Measurements from ENCODE around the gene LPIN2. TPM values are rescaled to one million over a fixed set of nuclear protein-coding genes. Genes with fewer than 3 reads are reported as not detected.

LPIN2 gene
- total and polyA plus RNA-seq, 4 experiments from 2014 or later: 53.6 to 103 (median 96.0) TPM

DNA sequence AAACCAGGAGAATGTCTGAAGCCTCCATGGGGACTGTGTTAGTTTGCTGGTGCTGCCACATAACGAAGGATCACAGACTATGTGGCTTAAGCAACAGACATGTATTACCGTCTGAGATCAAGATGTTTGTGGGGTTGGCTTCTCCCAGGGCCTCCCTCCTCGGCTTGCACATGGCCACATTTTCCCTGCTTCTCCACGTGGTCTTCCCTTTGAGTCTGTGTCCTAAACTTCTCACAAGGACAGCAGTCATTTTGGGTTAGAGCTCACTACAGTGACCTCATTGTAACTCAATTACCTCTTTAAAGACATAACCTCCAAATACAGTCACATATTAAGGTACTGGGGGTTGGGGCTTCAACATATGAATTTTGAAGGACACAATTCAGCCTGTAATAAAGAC, 44.6 kb upstream of the LPIN2 start:
- no peaks in the 10 kb centered on the region for H3K27me3 Mint-ChIP-seq

DNA sequence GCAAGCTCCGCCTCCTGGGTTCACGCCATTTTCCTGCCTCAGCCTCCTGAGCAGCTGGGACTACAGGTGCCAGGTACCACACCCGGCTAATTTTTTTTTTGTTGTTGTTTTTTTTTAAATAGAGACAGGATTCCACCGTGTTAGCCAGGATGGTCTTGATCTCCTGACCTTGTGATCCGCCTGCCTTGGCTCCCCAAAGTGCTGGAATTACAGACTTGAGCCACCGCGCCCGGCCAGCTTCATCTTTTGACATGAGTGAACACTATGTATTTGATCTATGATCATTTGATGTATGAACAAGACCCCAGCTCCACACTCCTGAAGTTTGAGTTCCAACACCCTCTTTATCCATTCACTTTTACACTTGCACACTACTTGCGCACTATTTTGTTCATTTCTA, 43.4 kb upstream of the LPIN2 start:
- peaks cover 75% of the 10 kb centered on the region for H3K4me1 ChIP-seq (ENCODE audit: insufficient read depth, low read length)
- Mint-ChIP-seq H3K9me3 (peaks cover 0 to 4% (median 3%) of the 10 kb centered on the region in 8 donors), H3K4me1 (peaks cover 52 to 79% (median 66%) of the 10 kb centered on the region in 4 donors), H3K27me3 (no peaks in the 10 kb centered on the region), H3K27ac (peak overlapping the region; percentile 67 to 100 (median 98)), H3K36me3 (peaks cover 0 to 4% of the 10 kb centered on the region in 2 donors), H3K4me3 (peak overlapping the region in 3 of 8 donors; percentile 8 to 36 (median 29))
- no peaks in the 10 kb centered on the region for H3K9me3 ChIP-seq (ENCODE audit: control insufficient read depth in 1 of 2, low read length in 2 of 2)
- intact Hi-C loops (cut with micrococcal nuclease): no loop called here
- CTCF ChIA-PET (ENCODE audit: partially characterized antibody): interaction anchor here (12.5 kb wide), 1 partner anchor 56 kb away, joined by 651 read pairs; no protein-coding TSS in a partner anchor
- POLR2A ChIA-PET (ENCODE audit: partially characterized antibody): interaction anchor here (1.1 to 8.8 kb wide), 8 partner anchors 11 to 537 kb away, joined by 3 to 114 read pairs (median 4); partner anchors contain the start of genes LPIN2 and MYL12A
- H3K27me3 ChIP-seq (ENCODE audit: insufficient read depth, low read length): no peaks in the 10 kb centered on the region
- H3K36me3 ChIP-seq (ENCODE audit: insufficient read depth, low read length): no peaks in the 10 kb centered on the region
- H3K27ac ChIP-seq (ENCODE audit: low read depth, low read length): peak overlapping the region; percentile 93
- no peak overlapping the region for H3K4me3 ChIP-seq (ENCODE audit: low read length in 2 of 2)
- no peak for DNase-seq

More for the DNA sequence above, 44.6 kb upstream of the LPIN2 start:
- Mint-ChIP-seq H3K4me1 (peaks cover 52 to 79% (median 67%) of the 10 kb centered on the region in 4 donors), H3K27ac (peak overlapping the region; percentile 91 to 100 (median 98)), H3K4me3 (peak overlapping the region in 3 of 8 donors; percentile 41 to 74 (median 66)), H3K36me3 (peaks cover 0 to 4% of the 10 kb centered on the region in 2 donors), H3K9me3 (peaks cover 0 to 4% (median 3%) of the 10 kb centered on the region in 8 donors)
- Histone ChIP-seq H3K9me3 (ENCODE audit: control insufficient read depth in 1 of 2, low read length in 2 of 2) (no peaks in the 10 kb centered on the region), H3K27ac (ENCODE audit: low read depth, low read length) (peak overlapping the region; percentile 93), H3K36me3 (ENCODE audit: insufficient read depth, low read length) (no peaks in the 10 kb centered on the region), H3K4me3 (ENCODE audit: low read length in 2 of 2) (no peak overlapping the region), H3K4me1 (ENCODE audit: insufficient read depth, low read length) (peaks cover 75% of the 10 kb centered on the region), H3K27me3 (ENCODE audit: insufficient read depth, low read length) (no peaks in the 10 kb centered on the region)
- POLR2A ChIA-PET (ENCODE audit: partially characterized antibody): interaction anchor here (0.9 to 8.8 kb wide), 7 partner anchors 29 to 392 kb away, joined by 3 to 114 read pairs (median 7); partner anchors contain the start of gene MYL12A
- intact Hi-C loops (cut with micrococcal nuclease): no loop called here
- DNase-seq: no peak
- CTCF ChIA-PET (ENCODE audit: partially characterized antibody): interaction anchor here (1.0 to 12.5 kb wide), 3 partner anchors 9 to 70 kb away, joined by 5 to 651 read pairs (median 90); no protein-coding TSS in a partner anchor

DNA sequence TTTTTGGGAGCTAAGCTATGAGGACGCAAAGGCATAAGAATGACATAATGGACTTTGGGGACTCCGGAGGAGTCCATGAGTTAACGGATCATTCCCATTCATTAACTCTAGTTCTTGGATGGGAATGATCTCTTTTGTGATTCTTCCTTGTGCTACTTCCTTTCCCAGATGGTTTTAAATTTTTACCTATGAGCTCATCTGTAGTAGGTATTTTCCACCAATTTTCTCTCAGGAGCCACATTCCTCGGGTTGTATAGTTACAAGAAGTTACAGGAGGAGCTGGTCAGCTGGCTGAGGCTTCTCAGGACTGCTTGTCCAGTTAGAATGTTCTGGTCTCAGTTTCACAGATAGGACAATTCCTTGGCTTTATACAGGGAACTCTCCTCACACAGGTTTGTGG, 42.9 kb upstream of the LPIN2 start:
- H3K36me3 Mint-ChIP-seq: peaks cover 0 to 4% of the 10 kb centered on the region in 2 donors
- no peaks in the 10 kb centered on the region for H3K9me3 ChIP-seq (ENCODE audit: control insufficient read depth in 1 of 2, low read length in 2 of 2)
- peaks cover 48 to 77% (median 65%) of the 10 kb centered on the region in 4 donors for H3K4me1 Mint-ChIP-seq
- no peaks in the 10 kb centered on the region for H3K36me3 ChIP-seq (ENCODE audit: insufficient read depth, low read length)
- no peak overlapping the region for H3K27ac ChIP-seq (ENCODE audit: low read depth, low read length)
- peak overlapping the region in 2 of 7 donors; percentile 14 to 99 for H3K27ac Mint-ChIP-seq
- H3K4me3 Mint-ChIP-seq: no peak overlapping the region
- no peak overlapping the region for H3K4me3 ChIP-seq (ENCODE audit: low read length in 2 of 2)
- peaks cover 73% of the 10 kb centered on the region for H3K4me1 ChIP-seq (ENCODE audit: insufficient read depth, low read length)
- peaks cover 0 to 4% (median 3%) of the 10 kb centered on the region in 8 donors for H3K9me3 Mint-ChIP-seq
- H3K27me3 ChIP-seq (ENCODE audit: insufficient read depth, low read length): no peaks in the 10 kb centered on the region
- DNase-seq: no peak
- ChIA-PET POLR2A (ENCODE audit: partially characterized antibody) (interaction anchor here (1.1 to 8.8 kb wide), 10 partner anchors 9 to 538 kb away, joined by 3 to 114 read pairs (median 4); partner anchors contain the start of genes LPIN2 and MYL12A), CTCF (ENCODE audit: partially characterized antibody) (interaction anchor here (0.8 to 12.5 kb wide), 3 partner anchors 41 to 56 kb away, joined by 3 to 651 read pairs (median 3); no protein-coding TSS in a partner anchor)
- no peaks in the 10 kb centered on the region for H3K27me3 Mint-ChIP-seq
- intact Hi-C loops (cut with micrococcal nuclease): no loop called here

DNA sequence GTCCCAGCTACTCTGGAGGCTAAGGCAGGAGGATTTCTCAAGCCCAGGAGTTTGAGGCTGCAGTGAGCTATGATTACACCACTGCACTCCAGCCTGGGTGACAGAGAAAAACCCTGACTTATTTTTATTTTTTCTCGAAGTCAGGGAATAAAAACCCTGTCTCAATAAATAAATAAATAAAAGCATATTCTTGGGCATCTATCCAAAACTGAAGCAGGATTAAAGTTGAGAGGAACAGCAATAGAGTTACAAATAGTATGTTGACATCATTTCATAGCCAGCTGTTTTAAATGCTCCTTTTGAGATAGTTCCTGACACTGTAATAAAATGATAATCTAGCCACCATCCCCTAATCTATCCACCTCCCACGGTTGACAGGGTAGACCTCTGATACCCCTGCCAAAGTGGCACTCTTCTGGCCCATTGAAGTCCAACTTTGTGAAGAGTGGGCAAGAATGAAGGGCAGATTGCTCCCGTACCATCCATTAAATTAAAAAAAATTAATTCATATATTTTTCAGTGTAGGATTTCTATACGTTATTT, 42.3 kb upstream of the LPIN2 start:
- intact Hi-C loops (cut with micrococcal nuclease): no loop called here
- Histone ChIP-seq H3K4me1 (ENCODE audit: insufficient read depth, low read length) (peaks cover 67% of the 10 kb centered on the region), H3K27me3 (ENCODE audit: insufficient read depth, low read length) (no peaks in the 10 kb centered on the region), H3K4me3 (ENCODE audit: low read length in 2 of 2) (no peak overlapping the region), H3K36me3 (ENCODE audit: insufficient read depth, low read length) (no peaks in the 10 kb centered on the region), H3K27ac (ENCODE audit: low read depth, low read length) (no peak overlapping the region), H3K9me3 (ENCODE audit: control insufficient read depth in 1 of 2, low read length in 2 of 2) (no peaks in the 10 kb centered on the region)
- Mint-ChIP-seq H3K27ac (peak overlapping the region in 3 of 7 donors; percentile 17 to 78 (median 55)), H3K9me3 (peaks cover 0 to 4% (median 3%) of the 10 kb centered on the region in 8 donors), H3K4me3 (no peak overlapping the region), H3K27me3 (no peaks in the 10 kb centered on the region), H3K4me1 (peaks cover 42 to 71% (median 59%) of the 10 kb centered on the region in 4 donors), H3K36me3 (peaks cover 0 to 4% of the 10 kb centered on the region in 2 donors)
- CTCF ChIA-PET (ENCODE audit: partially characterized antibody): interaction anchor here (0.8 to 12.5 kb wide), 3 partner anchors 40 to 55 kb away, joined by 3 to 651 read pairs (median 3); no protein-coding TSS in a partner anchor
- POLR2A ChIA-PET (ENCODE audit: partially characterized antibody): interaction anchor here (0.7 to 8.8 kb wide), 10 partner anchors 10 to 538 kb away, joined by 3 to 114 read pairs (median 3); partner anchors contain the start of genes LPIN2 and MYL12A
- DNase-seq: no peak

DNA sequence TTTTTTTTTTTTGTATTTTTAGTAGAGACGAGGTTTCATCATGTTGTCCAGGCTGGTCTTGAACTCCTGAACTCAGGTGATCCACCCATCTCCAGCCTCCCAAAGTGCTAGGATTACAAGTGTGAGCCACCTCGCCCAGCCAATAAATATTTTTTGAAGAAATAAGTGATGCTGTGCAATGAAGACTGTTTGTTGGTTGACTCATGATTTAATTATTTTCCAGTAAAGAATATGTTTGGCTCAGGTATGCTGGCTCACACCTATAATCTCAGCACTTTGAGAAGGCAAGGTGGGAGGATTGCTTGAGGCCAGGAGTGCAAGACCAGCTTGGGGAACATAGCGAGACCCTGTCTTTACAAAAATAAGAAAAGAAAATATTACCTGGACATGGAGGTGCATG, 41.8 kb upstream of the LPIN2 start:
- peaks cover 42 to 67% (median 57%) of the 10 kb centered on the region in 4 donors for H3K4me1 Mint-ChIP-seq
- H3K27me3 Mint-ChIP-seq: no peaks in the 10 kb centered on the region
- peaks cover 0 to 4% (median 3%) of the 10 kb centered on the region in 8 donors for H3K9me3 Mint-ChIP-seq
- H3K27ac ChIP-seq (ENCODE audit: low read depth, low read length): no peak overlapping the region
- H3K36me3 Mint-ChIP-seq: peaks cover 0 to 4% of the 10 kb centered on the region in 2 donors
- ChIA-PET CTCF (ENCODE audit: partially characterized antibody) (interaction anchor here (0.8 to 12.5 kb wide), 3 partner anchors 40 to 55 kb away, joined by 3 to 651 read pairs (median 3); no protein-coding TSS in a partner anchor), POLR2A (ENCODE audit: partially characterized antibody) (interaction anchor here (0.7 to 8.8 kb wide), 7 partner anchors 10 to 541 kb away, joined by 3 to 114 read pairs (median 4); partner anchors contain the start of gene MYL12A)
- no peak overlapping the region for H3K4me3 ChIP-seq (ENCODE audit: low read length in 2 of 2)
- intact Hi-C loops (cut with micrococcal nuclease): no loop called here
- H3K27ac Mint-ChIP-seq: peak overlapping the region in 1 of 7 donors; percentile 59
- no peak for DNase-seq
- H3K36me3 ChIP-seq (ENCODE audit: insufficient read depth, low read length): no peaks in the 10 kb centered on the region
- no peaks in the 10 kb centered on the region for H3K27me3 ChIP-seq (ENCODE audit: insufficient read depth, low read length)
- no peak overlapping the region for H3K4me3 Mint-ChIP-seq
- H3K4me1 ChIP-seq (ENCODE audit: insufficient read depth, low read length): peaks cover 62% of the 10 kb centered on the region
- H3K9me3 ChIP-seq (ENCODE audit: control insufficient read depth in 1 of 2, low read length in 2 of 2): no peaks in the 10 kb centered on the region

DNA sequence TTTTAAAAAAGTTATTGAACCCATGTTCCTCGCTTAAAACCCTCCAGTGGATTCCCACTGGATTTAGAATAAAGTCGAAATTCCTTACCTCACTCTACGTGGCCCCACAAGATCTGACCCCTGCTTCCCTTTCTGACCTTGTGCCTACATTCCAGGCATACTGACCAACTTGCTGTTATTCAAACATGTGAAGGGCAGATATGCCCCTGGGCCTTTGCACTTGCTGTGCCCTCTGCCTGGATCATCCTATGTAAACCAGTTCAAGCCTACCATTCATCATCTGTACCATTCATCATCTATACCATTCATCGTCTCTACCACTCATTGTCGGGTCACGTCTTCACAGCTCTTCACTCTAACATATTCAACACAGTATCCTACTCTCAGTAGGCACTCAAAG, 41.3 kb upstream of the LPIN2 start:
- POLR2A ChIA-PET (ENCODE audit: partially characterized antibody): interaction anchor here (0.7 to 1.0 kb wide), 2 partner anchors 43 to 541 kb away, joined by 3 to 4 read pairs; no protein-coding TSS in a partner anchor
- H3K36me3 Mint-ChIP-seq: peaks cover 0 to 4% of the 10 kb centered on the region in 2 donors
- H3K27me3 Mint-ChIP-seq: no peaks in the 10 kb centered on the region

More for the DNA sequence above, 41.3 kb upstream of the LPIN2 start:
- DNase-seq: no peak
- H3K9me3 ChIP-seq (ENCODE audit: control insufficient read depth in 1 of 2, low read length in 2 of 2): no peaks in the 10 kb centered on the region
- Mint-ChIP-seq H3K27ac (peak overlapping the region in 5 of 7 donors; percentile 70 to 85 (median 79)), H3K9me3 (peaks cover 0 to 4% (median 3%) of the 10 kb centered on the region in 8 donors), H3K4me1 (peaks cover 40 to 62% (median 54%) of the 10 kb centered on the region in 4 donors), H3K4me3 (peak overlapping the region in 1 of 8 donors; percentile 55)
- no peak overlapping the region for H3K27ac ChIP-seq (ENCODE audit: low read depth, low read length)
- no peaks in the 10 kb centered on the region for H3K27me3 ChIP-seq (ENCODE audit: insufficient read depth, low read length)
- peaks cover 57% of the 10 kb centered on the region for H3K4me1 ChIP-seq (ENCODE audit: insufficient read depth, low read length)
- H3K4me3 ChIP-seq (ENCODE audit: low read length in 2 of 2): no peak overlapping the region
- CTCF ChIA-PET (ENCODE audit: partially characterized antibody): interaction anchor here (1.6 kb wide), 1 partner anchor 43 kb away, joined by 3 read pairs; no protein-coding TSS in a partner anchor
- intact Hi-C loops (cut with micrococcal nuclease): no loop called here
- no peaks in the 10 kb centered on the region for H3K36me3 ChIP-seq (ENCODE audit: insufficient read depth, low read length)
